ENCODE results near the gene SPOCK2.

Gene SPOCK2

GRCh38 chr10:72068901-72069446 lies 19.4 kb downstream of the SPOCK2 start (continued):
- TF ChIP-seq, protein P1, sequence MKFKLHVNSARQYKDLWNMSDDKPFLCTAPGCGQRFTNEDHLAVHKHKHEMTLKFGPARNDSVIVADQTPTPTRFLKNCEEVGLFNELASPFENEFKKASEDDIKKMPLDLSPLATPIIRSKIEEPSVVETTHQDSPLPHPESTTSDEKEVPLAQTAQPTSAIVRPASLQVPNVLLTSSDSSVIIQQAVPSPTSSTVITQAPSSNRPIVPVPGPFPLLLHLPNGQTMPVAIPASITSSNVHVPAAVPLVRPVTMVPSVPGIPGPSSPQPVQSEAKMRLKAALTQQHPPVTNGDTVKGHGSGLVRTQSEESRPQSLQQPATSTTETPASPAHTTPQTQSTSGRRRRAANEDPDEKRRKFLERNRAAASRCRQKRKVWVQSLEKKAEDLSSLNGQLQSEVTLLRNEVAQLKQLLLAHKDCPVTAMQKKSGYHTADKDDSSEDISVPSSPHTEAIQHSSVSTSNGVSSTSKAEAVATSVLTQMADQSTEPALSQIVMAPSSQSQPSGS (tag by site-specific recombination; IDR thresholded peaks at IDR 0.05; ENCODE audit: low read depth) = peak; percentile 90
- TF ChIP-seq, protein P2, sequence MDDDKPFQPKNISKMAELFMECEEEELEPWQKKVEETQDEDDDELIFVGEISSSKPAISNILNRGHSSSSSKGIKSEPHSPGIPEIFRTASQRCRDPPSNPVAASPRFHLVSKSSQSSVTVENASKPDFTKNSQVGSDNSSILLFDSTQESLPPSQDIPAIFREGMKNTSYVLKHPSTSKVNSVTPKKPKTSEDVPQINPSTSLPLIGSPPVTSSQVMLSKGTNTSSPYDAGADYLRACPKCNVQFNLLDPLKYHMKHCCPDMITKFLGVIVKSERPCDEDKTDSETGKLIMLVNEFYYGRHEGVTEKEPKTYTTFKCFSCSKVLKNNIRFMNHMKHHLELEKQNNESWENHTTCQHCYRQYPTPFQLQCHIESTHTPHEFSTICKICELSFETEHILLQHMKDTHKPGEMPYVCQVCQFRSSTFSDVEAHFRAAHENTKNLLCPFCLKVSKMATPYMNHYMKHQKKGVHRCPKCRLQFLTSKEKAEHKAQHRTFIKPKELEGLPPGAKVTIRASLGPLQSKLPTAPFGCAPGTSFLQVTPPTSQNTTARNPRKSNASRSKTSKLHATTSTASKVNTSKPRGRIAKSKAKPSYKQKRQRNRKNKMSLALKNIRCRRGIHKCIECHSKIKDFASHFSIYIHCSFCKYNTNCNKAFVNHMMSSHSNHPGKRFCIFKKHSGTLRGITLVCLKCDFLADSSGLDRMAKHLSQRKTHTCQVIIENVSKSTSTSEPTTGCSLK (tag by site-specific recombination; IDR thresholded peaks at IDR 0.05) = no peak
- TF ChIP-seq, protein P3, sequence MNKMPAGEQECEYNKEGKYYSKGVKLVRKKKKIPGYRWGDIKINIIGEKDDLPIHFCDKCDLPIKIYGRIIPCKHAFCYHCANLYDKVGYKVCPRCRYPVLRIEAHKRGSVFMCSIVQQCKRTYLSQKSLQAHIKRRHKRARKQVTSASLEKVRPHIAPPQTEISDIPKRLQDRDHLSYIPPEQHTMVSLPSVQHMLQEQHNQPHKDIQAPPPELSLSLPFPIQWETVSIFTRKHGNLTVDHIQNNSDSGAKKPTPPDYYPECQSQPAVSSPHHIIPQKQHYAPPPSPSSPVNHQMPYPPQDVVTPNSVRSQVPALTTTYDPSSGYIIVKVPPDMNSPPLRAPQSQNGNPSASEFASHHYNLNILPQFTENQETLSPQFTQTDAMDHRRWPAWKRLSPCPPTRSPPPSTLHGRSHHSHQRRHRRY (tag by site-specific recombination; IDR thresholded peaks at IDR 0.05) = no peak
- TF ChIP-seq ZNF623 (tag by site-specific recombination; IDR thresholded peaks at IDR 0.05) = 0 out of 2 replicates have a peak, but pooled peaks have one; percentile 11
- TF ChIP-seq, protein P4, sequence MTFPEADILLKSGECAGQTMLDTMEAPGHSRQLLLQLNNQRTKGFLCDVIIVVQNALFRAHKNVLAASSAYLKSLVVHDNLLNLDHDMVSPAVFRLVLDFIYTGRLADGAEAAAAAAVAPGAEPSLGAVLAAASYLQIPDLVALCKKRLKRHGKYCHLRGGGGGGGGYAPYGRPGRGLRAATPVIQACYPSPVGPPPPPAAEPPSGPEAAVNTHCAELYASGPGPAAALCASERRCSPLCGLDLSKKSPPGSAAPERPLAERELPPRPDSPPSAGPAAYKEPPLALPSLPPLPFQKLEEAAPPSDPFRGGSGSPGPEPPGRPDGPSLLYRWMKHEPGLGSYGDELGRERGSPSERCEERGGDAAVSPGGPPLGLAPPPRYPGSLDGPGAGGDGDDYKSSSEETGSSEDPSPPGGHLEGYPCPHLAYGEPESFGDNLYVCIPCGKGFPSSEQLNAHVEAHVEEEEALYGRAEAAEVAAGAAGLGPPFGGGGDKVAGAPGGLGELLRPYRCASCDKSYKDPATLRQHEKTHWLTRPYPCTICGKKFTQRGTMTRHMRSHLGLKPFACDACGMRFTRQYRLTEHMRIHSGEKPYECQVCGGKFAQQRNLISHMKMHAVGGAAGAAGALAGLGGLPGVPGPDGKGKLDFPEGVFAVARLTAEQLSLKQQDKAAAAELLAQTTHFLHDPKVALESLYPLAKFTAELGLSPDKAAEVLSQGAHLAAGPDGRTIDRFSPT (tag by site-specific recombination; IDR thresholded peaks at IDR 0.05) = peak; percentile 73
- no peak; the same call in 1 of the 2 replicates for TF ChIP-seq YY2 (tag by site-specific recombination; IDR thresholded peaks at IDR 0.05)
- no peak for TF ChIP-seq ZNF280D (tag by site-specific recombination; IDR thresholded peaks at IDR 0.05)
- TF ChIP-seq ZNF114 (tag by site-specific recombination; IDR thresholded peaks at IDR 0.05) = no peak
- TF ChIP-seq, protein P5, sequence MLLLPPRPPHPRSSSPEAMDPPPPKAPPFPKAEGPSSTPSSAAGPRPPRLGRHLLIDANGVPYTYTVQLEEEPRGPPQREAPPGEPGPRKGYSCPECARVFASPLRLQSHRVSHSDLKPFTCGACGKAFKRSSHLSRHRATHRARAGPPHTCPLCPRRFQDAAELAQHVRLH (tag by site-specific recombination; IDR thresholded peaks at IDR 0.05) = no peak
- TF ChIP-seq ZNF48 (tag by site-specific recombination; IDR thresholded peaks at IDR 0.05) = no peak
- TF ChIP-seq, protein P6, sequence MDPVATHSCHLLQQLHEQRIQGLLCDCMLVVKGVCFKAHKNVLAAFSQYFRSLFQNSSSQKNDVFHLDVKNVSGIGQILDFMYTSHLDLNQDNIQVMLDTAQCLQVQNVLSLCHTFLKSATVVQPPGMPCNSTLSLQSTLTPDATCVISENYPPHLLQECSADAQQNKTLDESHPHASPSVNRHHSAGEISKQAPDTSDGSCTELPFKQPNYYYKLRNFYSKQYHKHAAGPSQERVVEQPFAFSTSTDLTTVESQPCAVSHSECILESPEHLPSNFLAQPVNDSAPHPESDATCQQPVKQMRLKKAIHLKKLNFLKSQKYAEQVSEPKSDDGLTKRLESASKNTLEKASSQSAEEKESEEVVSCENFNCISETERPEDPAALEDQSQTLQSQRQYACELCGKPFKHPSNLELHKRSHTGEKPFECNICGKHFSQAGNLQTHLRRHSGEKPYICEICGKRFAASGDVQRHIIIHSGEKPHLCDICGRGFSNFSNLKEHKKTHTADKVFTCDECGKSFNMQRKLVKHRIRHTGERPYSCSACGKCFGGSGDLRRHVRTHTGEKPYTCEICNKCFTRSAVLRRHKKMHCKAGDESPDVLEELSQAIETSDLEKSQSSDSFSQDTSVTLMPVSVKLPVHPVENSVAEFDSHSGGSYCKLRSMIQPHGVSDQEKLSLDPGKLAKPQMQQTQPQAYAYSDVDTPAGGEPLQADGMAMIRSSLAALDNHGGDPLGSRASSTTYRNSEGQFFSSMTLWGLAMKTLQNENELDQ (tag by site-specific recombination; IDR thresholded peaks at IDR 0.05; ENCODE audit: low read depth) = no peak
- TF ChIP-seq ZNF184 (tag by site-specific recombination; IDR thresholded peaks at IDR 0.05) = no peak
- no peak for TF ChIP-seq ZNF112 (tag by site-specific recombination; IDR thresholded peaks at IDR 0.05)
- TF ChIP-seq ZBTB20 (tag by site-specific recombination; IDR thresholded peaks at IDR 0.05) = no peak; the same call in 1 of the 2 replicates
- TF ChIP-seq ZNF354C (tag by site-specific recombination; IDR thresholded peaks at IDR 0.05; ENCODE audit: borderline replicate concordance, low read depth) = no peak
- no peak for TF ChIP-seq MZF1 (tag by site-specific recombination; IDR thresholded peaks at IDR 0.05; ENCODE audit: borderline replicate concordance)
- TF ChIP-seq ZNF10 (tag by site-specific recombination; IDR thresholded peaks at IDR 0.05) = no peak
- TF ChIP-seq ZBTB10 (tag by site-specific recombination; IDR thresholded peaks at IDR 0.05) = no peak; the same call in 1 of the 2 replicates
- TF ChIP-seq ZNF366 (tag by site-specific recombination; conservative IDR thresholded peaks at IDR 0.05) = peak; percentile 49
- no peak for TF ChIP-seq YY1 (tag by site-specific recombination; IDR thresholded peaks at IDR 0.05)
- peak; percentile 23; the same call in 1 of the 2 replicates for TF ChIP-seq GLIS2 (tag by site-specific recombination; IDR thresholded peaks at IDR 0.05)
- TF ChIP-seq ZSCAN30 (tag by site-specific recombination; IDR thresholded peaks at IDR 0.05) = no peak
- TF ChIP-seq ZNF621 (tag by site-specific recombination; IDR thresholded peaks at IDR 0.05) = no peak
